Body of pancreas (tissue), 4 donors: Measurements from ENCODE around the gene FBXO46. TPM values are rescaled to one million over a fixed set of nuclear protein-coding genes. Genes with fewer than 3 reads are reported as not detected.

Experiments used
- ATAC-seq: fragments of 150-250 bp; one replicate; pipeline ENCODE4 v1.9.1; 2016
- DNase-seq, 4 donors: peaks; one replicate each; pipeline ENCODE4 v3.0.0-alpha.2; 2019
- H3K27ac ChIP-seq, 4 donors: fragments of 200-600 bp; sonication (generic); 1 replicate in 3 of 4; 2 replicates in 1 of 4; pipeline versions ENCODE4 v1.5.1 to v1.6.1; 2016 to 2019; ENCODE audit warnings: mild to moderate bottlenecking in 1 of 4, mixed read lengths in 1 of 4, moderate library complexity in 1 of 4
- H3K27me3 ChIP-seq, 2 donors: fragments of 200-600 bp; sonication (generic); one replicate each; pipeline ENCODE4 v1.6.0; 2016; ENCODE audit warnings: mild to moderate bottlenecking in 1 of 2
- H3K36me3 ChIP-seq, 2 donors: fragments of 200-600 bp; sonication (generic); replicated peaks in 1 of 2; 2 replicates each; pipeline ENCODE4 v1.5.1; 2016; ENCODE audit warnings: low read depth in 2 of 2; ENCODE audit not compliant: insufficient read depth in 1 of 2
- H3K4me1 ChIP-seq: fragments of 200-600 bp; sonication (generic); one replicate; pipeline ENCODE4 v1.6.0; 2016
- H3K4me3 ChIP-seq, 2 donors: fragments of 200-600 bp; sonication (generic); 1 replicate in 1 of 2; 2 replicates in 1 of 2; pipeline ENCODE4 v1.5.1; 2016 to 2019
- H3K9me3 ChIP-seq, 3 donors: fragments of 200-600 bp; sonication (generic); 1 replicate in 2 of 3; 2 replicates in 1 of 3; pipeline ENCODE4 v1.5.1; 2016
- CTCF ChIP-seq, 7 experiments: fragments of 450-650 bp in 4 of 7; fragments of 200-600 bp in 3 of 7; sonication (generic) in 3 of 7; IDR thresholded peaks; one replicate each; pipeline ENCODE4 v1.5.1; 2016 to 2019; ENCODE audit warnings: antibody characterized with exemption in 7 of 7
- POLR2A ChIP-seq, 3 donors: fragments of 450-650 bp; IDR thresholded peaks; one replicate each; pipeline ENCODE4 v1.6.1; 2016; ENCODE audit warnings: antibody characterized with exemption in 3 of 3, mild to moderate bottlenecking in 2 of 3
- WGBS, 2 donors: methylation state at CpG; one replicate each; pipeline ENCODE4 v1.1.5; 2017; 5-methylcytosine and 5-hydroxymethylcytosine counted together
- intact Hi-C: fragments of 100-400 bp; cut with DNase I; formaldehyde crosslinking; loops from one replicate; pipeline ENCODE4 v1.15.1; 2023
- total RNA-seq, 2 donors: library from RNA; depleted of rRNA; stranded (reverse); fragments of >200 nt; gene quantifications; one replicate each; pipeline ENCODE4 v1.1.0, GENCODE V29; 2016

FBXO46 gene
- 10 to 100 TPM in 1 of 2 donors, 1 to 10 TPM in 1; 7.8 to 11.9 TPM for total RNA-seq

- H3K27me3 ChIP-seq: no peaks in the 10 kb centered on the region
- peak within 1 kb of the TSS; percentile 28 to 82 (median 64) for H3K27ac ChIP-seq
- H3K4me1 ChIP-seq: peaks cover 32% of the 10 kb centered on the region
- WGBS, 2 donors: 0 to 1% methylated on average over 47 to 48 of the region's 48 CpGs
- peak in 2 of 7 experiments; percentile 6 to 22 for TF ChIP-seq CTCF (IDR thresholded peaks at IDR 0.05)
- TF ChIP-seq POLR2A (IDR thresholded peaks at IDR 0.05): peak; percentile 13 to 85 (median 80)
- intact Hi-C loops: no loop called here
- ATAC-seq (peak; percentile 99), DNase-seq (peak; percentile 97 to 99 (median 98))
- H3K9me3 ChIP-seq: no peaks in the 10 kb centered on the region
- H3K4me3 ChIP-seq: peak within 1 kb of the TSS; percentile 50 to 67
- no peaks in the 10 kb centered on the region for H3K36me3 ChIP-seq
Measured at GRCh38 chr19:45730368-45731288, at the start of gene FBXO46. TSS of gene FBXO46 (minus strand) at chr19:45730896. CDS start at chr19:45713495, 17,401 bp downstream.

- ATAC-seq: no peak
- Histone ChIP-seq H3K27ac (peak overlapping the region; percentile 70 to 90 (median 86)), H3K4me1 (peaks cover 50% of the 10 kb centered on the region), H3K36me3 (peaks cover 0 to 3% of the 10 kb centered on the region in 2 donors), H3K9me3 (no peaks in the 10 kb centered on the region), H3K4me3 (no peak overlapping the region), H3K27me3 (no peaks in the 10 kb centered on the region)
- DNase-seq: peak in 2 of 4 donors; percentile 51 to 61
- 37 to 38% methylated on average over 4 of the region's 4 CpGs for WGBS, 2 donors
- intact Hi-C loops: no loop called here
- TF ChIP-seq POLR2A (IDR thresholded peaks at IDR 0.05): no peak
- no peak for TF ChIP-seq CTCF (IDR thresholded peaks at IDR 0.05)
Measured at GRCh38 chr19:45780146-45780447, 49.4 kb upstream of the FBXO46 start.

- intact Hi-C loops: no loop called here
- ATAC-seq (peak; percentile 88), DNase-seq (peak; percentile 96 to 99 (median 96))
- Histone ChIP-seq H3K27ac (peak overlapping the region; percentile 70 to 90 (median 86)), H3K4me3 (no peak overlapping the region), H3K9me3 (no peaks in the 10 kb centered on the region), H3K36me3 (peaks cover 0 to 3% of the 10 kb centered on the region in 2 donors), H3K4me1 (peaks cover 50% of the 10 kb centered on the region), H3K27me3 (no peaks in the 10 kb centered on the region)
- TF ChIP-seq POLR2A (IDR thresholded peaks at IDR 0.05): peak in 1 of 3 donors; percentile 21
- TF ChIP-seq CTCF (IDR thresholded peaks at IDR 0.05): peak; percentile 52 to 86 (median 70)
- WGBS, 2 donors: 6 to 12% methylated on average over 31 to 48 of the region's 48 CpGs
Measured at GRCh38 chr19:45779231-45780145, 48.8 kb upstream of the FBXO46 start.

- Histone ChIP-seq H3K4me1 (peaks cover 60% of the 10 kb centered on the region), H3K27ac (no peak overlapping the region), H3K36me3 (peaks cover 0 to 3% of the 10 kb centered on the region in 2 donors), H3K4me3 (no peak overlapping the region), H3K9me3 (no peaks in the 10 kb centered on the region), H3K27me3 (no peaks in the 10 kb centered on the region)
- DNase-seq (no peak), ATAC-seq (no peak)
- no peak for TF ChIP-seq POLR2A (IDR thresholded peaks at IDR 0.05)
- no peak for TF ChIP-seq CTCF (IDR thresholded peaks at IDR 0.05)
- WGBS, 2 donors: 92 to 94% methylated on average over 14 to 27 of the region's 28 CpGs
- intact Hi-C loops: no loop called here
Measured at GRCh38 chr19:45778010-45778661, 47.4 kb upstream of the FBXO46 start.
